SK-N-SH (cell line): Measurements from ENCODE around the gene RTN4. TPM values are rescaled to one million over a fixed set of nuclear protein-coding genes. Genes with fewer than 3 reads are reported as not detected.

Source experiments
- polyA plus RNA-seq, 3 experiments: library from polyadenylated mRNA; depleted of rRNA; stranded (reverse); fragments of >200 nt; gene quantifications; 2 replicates each; pipeline ENCODE4 v1.2.3, GENCODE V29; 2012
- small RNA-seq, 7 experiments: library from RNA; depleted of rRNA; stranded (forward); fragments of <200 nt; gene quantifications; one replicate each; pipeline ENCODE3, GENCODE V24; 2012

The RTN4 gene
- polyA plus RNA-seq, 1 of the 3 experiments (the other 2 are of a cell fraction), result 315 TPM

Small RNAs within 50 kb of the gene (small RNA-seq; reads per million reads assigned to genes)
- 0 reads per million in 7 experiments for gene RNU6-433P

Other genes with a start within 250 kb of the RTN4 start
- gene CLHC1, start 181.8 kb upstream of the RTN4 start, polyA plus RNA-seq (2012; rRNA removed), result 3.8 and 7.7 TPM in 2 replicates
- gene RPS27A, start 182.2 kb upstream of the RTN4 start, polyA plus RNA-seq (2012; rRNA removed), result 1,777 and 2,471 TPM in 2 replicates
- gene MTIF2, start 218.8 kb upstream of the RTN4 start, polyA plus RNA-seq (2012; rRNA removed), result 12.9 and 14.1 TPM in 2 replicates